Stimulated activated CD4-positive, alpha-beta T cell treated with anti-CD3 and anti-CD28 coated beads, TNF-alpha, amount 100 ng/mL, for 24 hours (primary cell): ENCODE data around the gene CNOT3.
A peak's percentile ranks its signal among the peaks of the same experiment; 100 is the strongest.
"Not testable (repeated sequence)": the region's sequence is repeated elsewhere in the genome, so short reads cannot be mapped to it uniquely, and the experiment has no call there.

ENCODE experiments used
- DNase-seq, 3 experiments: peaks; one replicate each; pipeline ENCODE4 v3.0.0-alpha.2; 2020; ENCODE audit warnings: low read depth in 3 of 3

CNOT3 gene

DNA sequence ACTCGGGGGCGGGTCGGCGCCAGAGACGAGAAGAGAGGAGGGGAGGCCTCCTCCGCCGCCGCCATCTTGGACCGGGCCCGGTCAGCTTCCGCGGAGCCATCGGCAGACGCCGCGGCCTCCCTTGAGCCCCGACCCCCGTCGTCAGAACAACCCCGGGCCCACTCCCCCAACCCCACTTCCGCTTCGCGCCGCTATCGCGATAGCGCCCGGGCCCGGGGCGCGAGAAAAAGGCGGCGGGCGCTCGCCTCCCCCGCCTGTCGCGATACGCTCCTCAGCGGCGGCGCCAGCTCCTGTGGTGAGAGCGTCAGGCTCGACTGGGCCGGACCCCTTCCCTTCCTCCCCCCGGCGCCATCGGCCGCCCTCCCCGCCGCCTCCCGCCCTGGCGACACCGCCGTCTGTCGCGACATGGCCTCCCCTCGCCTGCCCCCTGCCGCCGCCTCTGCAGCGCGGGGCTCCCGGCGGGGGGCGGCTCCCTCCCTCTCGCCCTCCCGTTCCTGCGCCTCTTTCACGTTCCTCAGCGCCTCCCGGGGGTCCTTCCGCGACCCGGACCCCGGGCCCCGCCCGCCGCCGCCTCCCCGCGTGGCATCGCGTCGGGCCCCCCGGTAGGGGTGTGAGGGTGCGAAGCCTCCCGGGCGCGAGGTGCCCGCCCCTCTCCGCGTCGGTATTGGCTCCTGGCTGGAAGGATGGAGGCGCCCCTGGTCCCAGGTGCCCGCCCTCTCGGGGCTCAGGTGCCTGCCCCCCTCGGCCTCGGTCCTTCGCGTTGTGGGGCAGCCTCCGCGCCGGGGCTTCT, at the start of gene CNOT3:
TSS of gene CNOT3 (plus strand) at position 64 of the 790 bp plus-strand sequence. CDS start 5,217 bp downstream, outside the sequence.
- peak in 1 of 3 experiments; percentile 27 for DNase-seq

DNA sequence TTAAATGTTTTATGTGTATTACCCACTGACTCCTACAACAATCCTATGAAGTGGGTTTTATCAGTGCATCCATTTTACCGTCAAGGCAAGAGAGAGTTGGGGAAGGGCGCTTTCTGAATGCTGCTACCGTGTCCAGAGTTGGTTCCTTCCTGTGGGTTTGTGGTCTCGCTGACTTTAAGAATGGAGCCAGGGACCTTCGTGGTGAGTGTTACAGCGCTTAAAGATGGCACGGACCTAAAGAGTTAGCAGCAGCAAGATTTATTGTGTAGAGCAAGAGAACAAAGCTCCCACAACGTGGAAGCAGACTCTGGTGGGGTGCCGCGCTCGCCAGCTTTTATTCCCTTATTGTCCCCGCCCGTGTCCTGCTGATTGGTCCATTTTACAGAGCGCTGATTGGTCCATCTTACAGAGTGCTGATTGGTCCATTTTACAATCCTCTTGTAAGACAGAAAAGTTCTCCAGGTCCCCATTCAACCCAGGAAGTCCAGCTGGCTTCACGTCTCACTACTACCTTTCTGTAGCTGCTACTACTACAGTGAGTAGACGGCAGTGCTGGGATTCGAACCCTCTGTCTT, 43.0 kb upstream of the CNOT3 start:
- DNase-seq: no peak

DNA sequence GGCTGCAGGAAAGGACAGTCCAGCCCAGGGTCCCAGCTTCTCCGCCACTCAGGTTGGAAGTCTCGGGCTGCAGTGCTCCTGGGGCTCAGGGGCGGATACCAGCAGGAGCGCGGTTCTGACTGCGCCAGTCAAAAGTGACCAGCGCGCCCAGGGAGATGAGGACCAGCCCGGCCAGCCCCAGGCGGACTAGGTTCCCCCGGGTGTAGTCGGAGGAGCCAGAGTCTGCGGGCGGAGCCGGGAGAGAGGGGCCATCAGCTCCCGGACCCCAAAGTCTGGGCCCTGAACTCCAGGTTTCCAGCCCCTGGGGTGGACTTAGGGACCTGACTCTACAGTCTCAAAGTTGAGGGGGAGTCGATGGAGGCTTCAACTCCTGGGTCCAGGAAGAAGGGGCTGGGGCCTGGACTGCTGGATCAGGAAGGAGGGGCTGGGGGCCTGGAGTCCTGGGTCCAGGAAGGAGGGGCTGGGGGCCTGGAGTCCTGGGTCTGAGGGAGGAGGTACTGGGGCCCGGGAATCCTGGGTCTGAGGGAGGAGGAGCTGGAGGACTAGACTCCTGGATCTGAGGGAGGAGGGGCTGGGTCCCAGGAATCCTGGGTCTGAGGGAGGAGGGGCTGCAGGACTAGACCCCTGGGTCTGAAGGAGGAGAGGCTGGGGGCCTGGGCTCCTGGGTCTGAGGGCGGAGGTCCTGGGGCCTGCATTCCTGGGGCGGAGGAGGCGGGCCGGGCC, 42.3 kb upstream of the CNOT3 start:
- DNase-seq: no peak

DNA sequence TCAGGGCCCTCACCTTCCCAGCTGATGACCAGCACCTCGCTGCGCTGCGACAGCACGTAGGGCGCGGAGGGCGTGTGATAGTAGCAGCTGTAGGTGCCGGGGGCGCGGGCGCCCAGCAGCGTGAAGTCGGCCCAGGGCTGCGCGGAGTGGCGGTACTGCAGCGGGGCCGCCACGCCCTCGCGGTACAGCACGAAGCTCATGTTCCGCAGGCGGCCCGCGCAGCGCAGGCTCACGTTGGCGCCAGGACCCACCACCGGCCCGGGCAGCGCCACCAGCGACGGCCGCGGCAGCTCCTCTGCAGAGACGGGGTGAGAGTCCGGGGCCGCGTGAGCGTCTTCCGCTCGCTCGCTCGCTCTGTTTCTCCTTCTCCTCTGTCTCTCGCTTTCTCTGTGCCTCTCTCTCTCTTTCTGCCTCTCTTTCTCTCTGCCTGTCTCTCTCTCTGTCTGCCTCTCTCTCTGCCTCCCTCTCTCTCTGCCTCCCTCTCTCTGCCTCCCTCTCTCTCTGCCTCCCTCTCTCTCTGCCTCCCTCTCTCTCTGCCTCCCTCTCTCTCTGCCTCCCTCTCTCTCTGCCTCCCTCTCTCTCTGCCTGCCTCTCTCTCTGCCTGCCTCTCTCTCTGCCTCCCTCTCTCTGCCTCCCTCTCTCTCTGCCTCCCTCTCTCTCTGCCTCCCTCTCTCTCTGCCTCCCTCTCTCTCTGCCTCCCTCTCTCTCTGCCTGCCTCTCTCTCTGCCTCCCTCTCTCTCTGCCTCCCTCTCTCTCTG, 41.5 kb upstream of the CNOT3 start:
- peak in 1 of 3 experiments; percentile 43 for DNase-seq

DNA sequence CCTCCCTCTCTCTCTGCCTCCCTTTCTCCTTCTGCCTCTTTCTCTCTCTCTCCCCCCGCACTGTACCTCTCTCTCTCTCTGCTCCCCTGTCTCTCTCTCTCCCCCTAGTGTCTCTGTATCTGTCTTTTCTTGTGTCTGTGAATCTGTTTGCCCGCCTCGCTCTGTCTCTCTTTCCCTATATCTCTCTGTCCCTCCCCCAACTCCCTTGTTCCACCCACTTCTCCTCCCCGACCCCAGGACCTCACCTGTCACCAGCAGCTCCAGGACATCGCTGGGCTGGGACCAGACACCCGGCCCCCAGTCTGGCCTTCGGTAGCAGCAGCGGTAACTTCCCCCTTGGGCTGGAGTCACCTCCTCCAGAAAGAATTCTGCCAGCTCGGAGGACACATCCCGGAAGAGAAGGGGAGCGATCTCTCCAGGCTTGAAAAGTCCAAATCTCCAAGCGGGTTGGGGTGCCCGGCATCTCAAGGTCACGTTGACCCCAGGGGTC, 40.9 kb upstream of the CNOT3 start:
- no peak for DNase-seq

DNA sequence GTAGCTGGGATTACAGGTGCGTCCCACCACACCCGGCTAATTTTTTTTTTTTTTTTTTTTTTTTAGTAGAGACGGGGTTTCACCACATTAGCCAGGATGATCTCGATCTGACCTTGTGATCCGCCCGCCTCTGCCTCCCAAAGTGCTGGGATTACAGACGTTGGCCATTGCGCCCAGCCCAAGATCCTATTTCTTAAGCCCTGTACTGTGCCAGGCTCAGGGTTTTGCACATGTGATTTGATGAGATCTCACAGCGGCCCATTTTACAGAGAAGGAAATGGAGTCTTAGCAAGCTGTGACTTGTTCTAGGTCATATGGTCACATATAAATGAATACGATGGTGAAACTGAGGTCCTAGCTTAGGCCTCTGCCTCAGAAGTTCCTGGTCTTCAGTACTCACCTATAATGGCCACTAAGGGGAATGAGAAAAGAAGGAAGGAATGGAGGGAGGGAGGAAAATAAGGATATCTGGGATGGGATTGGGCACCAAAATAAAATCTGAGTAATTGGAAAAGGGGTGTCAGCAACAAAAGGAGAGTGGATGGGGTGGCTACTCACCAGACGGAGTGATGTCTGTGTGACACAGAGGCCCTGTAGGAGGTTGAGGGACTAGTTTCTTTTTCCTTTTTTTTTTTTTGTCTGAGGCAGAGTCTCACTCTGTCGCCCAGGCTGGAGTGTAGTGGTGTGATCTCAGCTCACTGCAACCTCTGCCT, 38.2 kb upstream of the CNOT3 start:
- no peak for DNase-seq

DNA sequence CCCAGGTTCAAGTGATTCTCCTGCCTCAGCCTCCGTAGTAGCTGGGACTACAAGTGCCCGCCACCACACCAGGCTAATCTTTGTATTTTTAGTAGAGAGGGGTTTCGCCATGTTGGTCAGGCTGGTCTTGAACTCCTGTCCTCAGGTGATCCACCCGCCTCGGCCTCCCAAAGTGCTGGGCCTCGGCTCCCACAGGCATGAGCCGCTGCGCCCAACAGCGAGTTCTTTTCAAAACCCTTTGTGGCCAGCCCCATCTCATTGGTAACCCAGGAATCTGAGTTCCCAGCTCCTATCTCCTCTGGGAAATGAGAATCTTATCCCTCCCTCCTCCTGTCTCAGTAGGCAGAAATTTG, 37.7 kb upstream of the CNOT3 start:
- not testable (repeated sequence) for DNase-seq

DNA sequence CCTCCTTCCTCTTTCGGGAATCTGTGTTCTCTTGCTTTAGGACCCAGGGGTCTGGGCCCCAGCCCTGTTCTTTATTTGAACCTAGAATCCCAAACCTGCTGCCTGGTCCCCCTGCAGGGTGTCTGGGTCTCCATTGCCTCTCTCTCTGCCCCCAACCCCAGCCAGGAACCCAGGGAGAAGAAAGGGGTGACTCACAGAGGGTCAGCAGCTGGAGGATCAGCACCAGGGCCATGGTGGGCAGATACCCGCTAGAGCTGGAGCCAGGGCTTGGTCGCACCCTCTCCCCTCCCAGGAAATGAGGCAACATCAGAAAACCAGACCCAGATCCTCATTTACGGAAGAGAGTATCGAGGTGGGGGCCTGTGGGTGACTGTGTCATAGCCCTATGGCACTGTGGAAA, 37.0 kb upstream of the CNOT3 start, which contains the start of gene OSCAR:
TSS of gene OSCAR (minus strand) at position 243 of the 400 bp plus-strand sequence. CDS start at position 232, 11 bp downstream.
- DNase-seq: no peak

DNA sequence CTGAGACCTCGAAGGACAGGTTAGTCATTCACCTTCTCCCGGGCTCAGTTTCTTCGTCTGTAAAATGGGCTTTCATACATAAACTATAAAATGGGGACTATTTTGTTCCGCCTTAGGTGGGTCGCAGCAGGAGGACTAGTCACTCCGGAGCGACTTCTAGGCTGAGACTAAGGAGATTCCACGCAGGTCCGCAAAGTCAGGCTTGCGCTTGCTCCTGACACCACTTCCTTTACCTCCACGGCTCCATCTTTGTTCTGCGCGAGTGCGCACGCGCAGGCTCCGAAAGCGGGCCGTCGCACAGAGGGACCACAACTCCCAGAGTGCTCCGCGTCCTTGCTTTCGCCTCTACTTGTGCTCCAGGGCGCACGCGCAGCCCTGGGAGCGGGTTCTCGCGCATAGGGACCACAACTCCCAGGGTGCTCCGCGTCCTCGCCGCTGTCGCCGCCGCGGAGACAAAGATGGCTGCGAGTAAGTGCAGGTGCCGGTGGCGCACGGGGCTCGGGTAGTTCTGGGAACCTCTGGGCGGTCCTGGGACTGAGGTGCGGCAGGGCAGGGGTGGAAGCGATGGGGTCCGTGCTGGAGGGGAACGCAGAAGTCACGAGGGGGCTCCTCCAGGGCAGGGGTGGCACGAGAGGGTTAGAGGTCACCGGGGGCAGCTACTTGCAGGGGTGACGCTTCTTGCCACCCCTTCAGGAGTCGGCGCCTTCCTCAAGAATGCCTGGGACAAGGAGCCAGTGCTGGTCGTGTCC, 35.0 kb upstream of the CNOT3 start, which contains the start of gene NDUFA3:
TSS of gene NDUFA3 (plus strand) at position 435 of the 749 bp plus-strand sequence. CDS start at position 459, 24 bp downstream.
- DNase-seq: peak; percentile 94 to 95 (median 95)

DNA sequence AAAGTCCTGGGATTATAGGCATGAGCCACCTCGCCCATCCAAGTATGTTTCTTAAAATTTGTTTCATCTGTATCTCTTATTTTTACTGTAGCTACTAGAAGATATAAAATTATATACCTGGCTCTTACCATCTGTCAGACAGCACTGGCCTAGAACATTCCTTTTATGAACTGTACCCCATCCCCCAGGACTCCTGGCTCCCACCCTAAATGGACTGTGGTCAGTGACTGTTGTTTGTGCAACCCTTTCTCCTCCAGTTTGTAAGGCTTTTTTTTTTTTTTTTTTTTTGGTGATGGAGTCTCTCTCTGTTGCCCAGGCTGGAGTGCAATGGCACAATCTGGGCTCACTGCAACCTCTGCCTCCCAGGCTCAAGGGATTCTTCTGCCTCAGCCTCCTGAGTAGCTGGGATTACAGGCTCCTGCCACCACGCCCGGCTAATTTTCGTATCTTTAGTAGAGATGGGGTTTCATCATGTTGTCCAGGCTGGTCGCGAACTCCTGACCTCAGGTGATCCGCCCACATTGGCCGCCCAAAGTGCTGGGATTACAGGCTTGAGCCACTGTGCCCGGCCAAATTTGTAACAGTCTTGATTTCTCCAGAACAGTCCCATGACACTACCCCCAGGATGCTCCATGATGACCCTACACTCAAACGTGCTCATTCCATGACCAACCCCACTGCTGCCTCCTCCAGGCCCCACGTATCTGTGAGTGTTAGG, 32.4 kb upstream of the CNOT3 start:
- no peak for DNase-seq

DNA sequence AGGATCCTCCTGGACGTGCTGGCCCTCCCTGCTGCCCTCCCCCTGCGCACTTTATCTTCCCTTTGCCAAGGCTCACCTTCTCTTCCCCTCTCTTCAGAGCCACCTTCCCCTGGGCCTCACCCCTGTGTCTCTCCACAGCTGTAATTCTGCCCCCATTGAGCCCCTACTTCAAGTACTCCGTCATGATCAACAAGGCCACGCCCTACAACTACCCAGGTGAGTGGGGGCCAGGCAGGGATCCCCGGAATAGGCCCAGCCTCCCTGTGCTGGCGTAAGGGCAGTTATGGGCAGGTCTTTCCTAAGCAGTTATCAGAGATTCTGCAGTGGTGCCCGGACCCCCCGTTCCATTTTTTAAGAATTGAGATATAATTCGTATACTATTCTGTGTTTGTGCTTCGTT, 31.8 kb upstream of the CNOT3 start:
- DNase-seq: no peak

DNA sequence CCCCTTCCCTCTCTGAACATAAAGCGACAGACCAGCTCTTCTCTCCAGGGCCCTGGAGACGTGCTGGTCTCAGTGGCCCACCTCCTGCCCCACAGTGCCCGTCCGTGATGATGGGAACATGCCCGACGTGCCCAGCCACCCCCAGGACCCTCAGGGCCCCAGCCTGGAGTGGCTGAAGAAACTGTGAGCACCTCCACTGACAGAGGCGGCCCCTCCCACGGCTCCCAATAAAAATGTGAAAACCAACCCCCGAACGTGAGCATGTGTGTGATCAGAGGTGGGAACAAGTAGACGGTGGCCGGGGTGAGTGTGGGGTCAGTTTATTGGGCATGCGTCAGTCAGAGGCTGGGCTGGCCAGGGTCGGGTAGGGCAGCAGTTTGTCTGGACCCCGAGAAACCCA, 30.8 kb upstream of the CNOT3 start:
- DNase-seq: no peak

DNA sequence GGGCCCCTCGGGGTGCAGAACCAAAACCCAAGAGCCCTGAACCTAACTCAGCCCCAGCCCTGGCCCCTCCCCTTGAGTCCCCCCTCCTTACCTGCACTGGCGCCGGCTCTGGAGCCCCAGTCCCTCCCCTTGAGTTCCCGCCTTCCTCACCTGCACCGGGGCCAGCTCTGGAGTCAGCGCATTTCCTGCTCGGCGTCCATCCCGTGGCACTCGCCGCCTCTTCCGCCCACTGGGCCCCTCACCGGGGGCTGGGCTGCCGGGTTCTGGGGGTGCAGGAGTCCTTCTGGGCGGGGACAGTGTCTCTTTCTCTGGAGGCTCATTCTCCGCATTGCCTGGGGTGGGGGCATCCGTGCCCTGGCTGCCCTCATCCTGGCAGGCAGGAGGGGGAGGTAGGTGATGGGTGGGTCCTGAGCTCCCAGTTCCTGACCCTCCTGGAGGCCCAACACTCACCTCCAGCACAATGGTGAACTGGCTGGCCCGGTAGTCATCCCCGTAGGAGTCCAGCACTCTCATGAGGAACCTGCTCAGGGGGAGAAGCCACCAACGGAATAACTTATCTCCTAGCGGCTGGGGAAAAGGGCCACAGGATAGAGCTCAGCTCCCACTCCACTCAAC, 29.6 kb upstream of the CNOT3 start:
- DNase-seq: no peak

DNA sequence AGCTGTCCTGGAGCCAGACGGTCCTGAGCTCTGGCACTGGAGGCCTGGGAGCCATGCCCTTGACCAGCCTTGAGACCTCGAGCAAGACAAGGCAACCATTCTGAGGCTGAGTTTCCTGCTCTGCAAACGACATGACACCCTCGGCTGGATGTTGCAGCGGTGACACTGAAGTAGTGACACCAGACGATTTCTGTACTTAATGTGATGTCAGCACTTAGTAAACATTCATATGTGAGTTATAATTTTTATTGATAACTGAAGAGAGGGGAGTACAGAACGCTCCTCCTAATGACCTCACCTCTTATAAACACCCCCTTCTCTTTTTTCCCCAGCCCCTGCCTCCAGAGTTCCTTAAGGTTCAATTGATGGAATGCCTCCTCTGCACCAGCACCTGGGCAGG, 29.1 kb upstream of the CNOT3 start:
- no peak for DNase-seq

DNA sequence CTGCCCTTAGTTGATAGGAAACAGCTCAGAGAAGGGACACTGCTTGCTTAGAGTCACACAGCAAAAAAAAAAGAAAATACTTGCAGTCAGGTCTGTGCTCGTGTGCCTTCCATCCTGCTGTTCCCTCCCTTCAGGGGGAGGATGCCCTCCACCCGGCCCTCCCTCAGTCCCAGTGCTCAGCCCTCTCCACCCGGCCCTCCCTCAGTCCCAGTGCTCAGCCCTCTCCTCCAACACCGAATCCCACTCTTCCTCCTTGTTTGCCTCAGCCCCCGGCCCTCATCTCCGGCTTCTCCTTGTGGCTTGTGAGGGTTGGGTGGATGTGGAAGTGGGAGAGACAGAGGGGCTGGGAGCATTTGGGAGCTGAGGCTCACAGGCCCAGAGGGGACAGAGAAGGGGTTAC, 27.9 kb upstream of the CNOT3 start:
- DNase-seq: no peak

DNA sequence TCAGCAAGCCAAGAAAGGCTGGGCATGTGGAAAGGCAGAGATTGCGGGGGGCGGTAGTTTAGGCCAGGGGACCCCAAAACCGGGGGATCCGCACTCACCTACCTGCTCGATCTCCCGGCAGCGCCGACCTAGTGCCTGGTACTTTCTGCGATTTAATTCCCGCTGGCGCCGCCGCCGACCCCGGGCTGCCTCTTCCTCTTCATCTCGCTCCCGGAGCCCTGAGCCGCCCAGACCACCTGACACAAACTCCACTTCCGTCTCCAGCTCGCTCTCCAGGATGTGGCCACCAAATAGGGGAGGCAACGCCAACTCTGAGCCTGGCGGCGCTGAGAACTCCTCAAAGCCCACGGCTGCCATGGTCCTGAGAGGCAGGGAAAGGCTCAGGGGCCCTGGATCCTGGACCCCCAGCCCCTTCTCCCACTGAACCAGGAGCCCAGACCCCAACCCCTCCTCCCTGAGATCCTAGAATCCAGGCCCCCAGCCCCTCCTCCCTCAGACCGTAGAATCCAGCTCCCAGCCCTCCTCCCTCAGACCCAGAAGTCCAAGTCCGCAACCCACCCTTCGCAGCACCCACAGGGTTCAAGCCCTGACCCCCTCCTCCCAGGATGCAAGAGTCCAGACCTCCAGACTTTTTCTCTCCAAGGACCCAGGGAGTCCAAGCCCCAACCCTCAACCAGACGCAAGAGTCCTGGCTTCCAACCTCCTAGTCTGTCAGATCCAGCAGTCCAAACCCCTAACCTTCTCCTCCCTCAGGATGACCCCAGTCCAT, 23.0 kb upstream of the CNOT3 start:
- DNase-seq: peak in 1 of 3 experiments; percentile 49

DNA sequence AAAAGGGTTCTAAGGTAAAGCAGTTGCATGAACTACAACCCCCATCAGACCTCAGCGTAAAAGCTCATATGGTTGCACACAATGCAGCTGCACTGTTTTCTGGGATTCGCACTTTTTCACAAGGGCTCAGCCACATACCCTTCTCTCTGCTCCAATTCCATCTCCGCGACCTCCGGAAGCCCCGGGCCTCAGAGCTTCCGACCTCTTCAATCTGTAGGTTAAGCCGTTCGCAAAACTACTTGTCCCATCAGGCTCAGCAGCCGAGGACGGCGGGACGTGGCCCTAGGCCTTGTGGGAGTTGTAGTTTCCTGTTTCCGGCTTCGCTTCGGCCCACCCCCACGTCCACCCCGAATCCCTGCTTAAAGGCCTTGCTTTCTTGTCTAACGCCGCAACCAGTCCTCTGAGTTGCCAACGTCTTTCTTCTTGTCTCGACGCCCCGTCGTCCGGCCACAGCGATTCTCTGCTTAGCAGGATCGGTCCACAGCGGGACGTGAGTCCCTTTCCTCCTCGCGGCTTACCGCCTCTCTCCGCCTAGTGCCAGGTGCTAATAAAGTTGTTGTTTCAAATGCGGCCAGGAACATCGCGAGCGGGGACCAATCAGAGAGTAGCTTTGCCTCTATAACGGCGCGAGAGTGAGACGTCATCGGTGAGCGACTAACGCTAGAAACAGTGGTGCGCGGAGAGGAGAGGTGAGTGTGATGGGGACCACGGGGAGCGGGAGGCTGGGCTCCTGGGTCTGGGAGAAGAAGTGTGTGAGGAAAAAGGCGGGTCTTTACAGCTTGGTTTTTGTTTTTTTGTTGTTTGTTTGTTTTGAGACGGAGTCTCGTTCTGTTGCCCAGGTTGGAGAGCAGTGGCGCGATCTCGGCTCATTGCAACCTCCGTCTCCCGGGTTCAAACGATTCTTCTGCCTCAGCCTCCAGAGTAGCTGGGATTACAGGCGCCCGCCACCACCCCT, 22.2 kb upstream of the CNOT3 start, which contains the start of the genes PRPF31 and TFPT:
TSS of gene PRPF31 (plus strand) at position 646 of the 955 bp plus-strand sequence. CDS start 2,525 bp downstream, outside the sequence.
TSS of gene TFPT (minus strand) at position 549 of the 955 bp plus-strand sequence. CDS start at position 161, 388 bp downstream.
- DNase-seq: peak; percentile 94 to 99 (median 95)
